SK-N-MC (cell line): ENCODE data around the gene OPRL1.

ENCODE experiments used
- EZH2 ChIP-seq: fragments of 200-600 bp; sonication (generic); IDR thresholded peaks from one replicate; pipeline ENCODE4 v1.6.1; 2017; ENCODE audit warnings: antibody characterized with exemption
- POLR2AphosphoS5 ChIP-seq: IDR thresholded peaks from 2 replicates; pipeline ENCODE4 v1.6.1; 2012; ENCODE audit warnings: mild to moderate bottlenecking, low read depth, low read length, borderline replicate concordance

- TF ChIP-seq EZH2 (no peak), POLR2AphosphoS5 (no peak)
Measured at GRCh38 chr20:64077876-64078551, 1.9 kb upstream of the OPRL1 start.
